ENCODE data around the gene TERB1. TPM values are rescaled to one million over a fixed set of nuclear protein-coding genes. Genes with fewer than 3 reads are reported as not detected.

Gene TERB1
- total RNA-seq, 4 donors from 2014 or later = not detected

DNA sequence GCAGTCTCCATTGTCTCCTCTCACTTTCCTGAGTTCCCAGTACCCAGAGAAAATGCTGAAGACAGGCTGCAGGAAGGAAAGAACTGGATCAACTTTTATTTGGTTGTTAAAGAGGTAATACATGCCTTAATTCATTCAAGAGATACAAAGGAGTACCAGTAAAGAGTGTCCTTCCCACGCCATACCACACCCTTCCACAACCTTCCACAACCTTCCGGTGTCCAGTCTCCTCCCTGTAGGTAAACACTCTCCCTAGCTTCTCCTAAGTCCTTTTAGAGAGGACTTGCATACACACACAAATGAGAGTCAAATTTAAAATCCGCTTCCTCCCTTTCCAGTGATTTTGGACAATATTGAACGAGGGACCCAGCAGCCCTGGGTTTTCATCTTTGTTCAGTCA lies 40.0 kb upstream of the TERB1 start:
- intact Hi-C loops (cut with DNase I) = no loop called here
- TF ChIP-seq, protein P1, sequence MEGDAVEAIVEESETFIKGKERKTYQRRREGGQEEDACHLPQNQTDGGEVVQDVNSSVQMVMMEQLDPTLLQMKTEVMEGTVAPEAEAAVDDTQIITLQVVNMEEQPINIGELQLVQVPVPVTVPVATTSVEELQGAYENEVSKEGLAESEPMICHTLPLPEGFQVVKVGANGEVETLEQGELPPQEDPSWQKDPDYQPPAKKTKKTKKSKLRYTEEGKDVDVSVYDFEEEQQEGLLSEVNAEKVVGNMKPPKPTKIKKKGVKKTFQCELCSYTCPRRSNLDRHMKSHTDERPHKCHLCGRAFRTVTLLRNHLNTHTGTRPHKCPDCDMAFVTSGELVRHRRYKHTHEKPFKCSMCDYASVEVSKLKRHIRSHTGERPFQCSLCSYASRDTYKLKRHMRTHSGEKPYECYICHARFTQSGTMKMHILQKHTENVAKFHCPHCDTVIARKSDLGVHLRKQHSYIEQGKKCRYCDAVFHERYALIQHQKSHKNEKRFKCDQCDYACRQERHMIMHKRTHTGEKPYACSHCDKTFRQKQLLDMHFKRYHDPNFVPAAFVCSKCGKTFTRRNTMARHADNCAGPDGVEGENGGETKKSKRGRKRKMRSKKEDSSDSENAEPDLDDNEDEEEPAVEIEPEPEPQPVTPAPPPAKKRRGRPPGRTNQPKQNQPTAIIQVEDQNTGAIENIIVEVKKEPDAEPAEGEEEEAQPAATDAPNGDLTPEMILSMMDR (IDR thresholded peaks at IDR 0.05) = no peak
- no peak for TF ChIP-seq POLR2A (IDR thresholded peaks at IDR 0.05)
- Histone ChIP-seq H3K27me3 (peaks cover 12 to 35% (median 13%) of the 10 kb centered on the region in 4 donors), H3K36me3 (no peaks in the 10 kb centered on the region), H3K4me3 (no peak overlapping the region), H3K4me1 (peaks cover 12 to 17% (median 13%) of the 10 kb centered on the region in 3 donors), H3K9me3 (no peaks in the 10 kb centered on the region), H3K27ac (no peak overlapping the region)
- WGBS, 2 donors = 73 to 91% methylated on average over 4 of the region's 4 CpGs
- no peak for DNase-seq

DNA sequence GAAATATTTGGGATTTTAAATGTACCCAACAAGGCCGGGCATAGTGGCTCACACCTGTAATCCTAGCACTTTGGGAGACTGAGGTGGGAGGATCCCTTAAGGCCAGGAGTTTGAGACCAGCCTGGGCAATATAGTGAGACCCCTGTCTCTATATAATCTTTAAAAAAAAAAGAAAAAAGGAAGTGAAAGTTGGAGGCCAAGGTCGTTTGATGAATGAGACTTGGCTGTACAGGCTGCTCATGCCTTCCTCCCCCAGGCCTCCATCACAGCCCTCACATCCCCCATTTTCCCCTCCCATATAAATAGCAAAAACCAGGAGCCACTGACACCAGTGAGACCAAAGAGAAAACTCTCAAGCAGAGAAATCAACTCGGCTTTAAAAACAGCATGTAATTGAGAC lies 39.5 kb upstream of the TERB1 start:
- intact Hi-C loops (cut with DNase I) = no loop called here
- no peaks in the 10 kb centered on the region for H3K9me3 ChIP-seq
- no peaks in the 10 kb centered on the region for H3K36me3 ChIP-seq
- TF ChIP-seq POLR2A (IDR thresholded peaks at IDR 0.05) = no peak
- H3K4me1 ChIP-seq = peaks cover 12 to 17% (median 13%) of the 10 kb centered on the region in 3 donors
- H3K4me3 ChIP-seq = no peak overlapping the region
- no peak for DNase-seq
- H3K27me3 ChIP-seq = peaks cover 11 to 30% (median 13%) of the 10 kb centered on the region in 4 donors
- no peak overlapping the region for H3K27ac ChIP-seq
- WGBS, 2 donors = 46 to 47% methylated on average over 3 of the region's 3 CpGs

DNA sequence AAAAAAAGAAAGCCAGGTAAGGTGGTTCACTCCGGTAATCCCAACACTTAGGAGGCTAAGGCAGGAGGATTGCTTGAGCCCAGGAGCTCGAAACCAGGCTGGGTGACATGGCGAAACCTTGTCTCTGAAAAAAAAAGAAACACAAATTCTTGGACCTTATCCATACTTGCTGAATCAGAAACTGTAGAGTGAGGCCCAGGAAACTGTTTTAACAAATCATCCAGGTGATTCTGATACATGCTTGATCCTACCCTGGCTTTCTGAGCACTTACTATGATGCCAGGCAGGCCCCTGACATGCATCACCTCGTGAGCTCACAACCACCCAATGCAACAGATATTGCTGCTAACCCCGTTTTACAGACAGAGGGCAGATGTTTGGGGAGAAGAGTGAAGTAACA lies 33.4 kb upstream of the TERB1 start:
- TF ChIP-seq, protein P1 (IDR thresholded peaks at IDR 0.05) = no peak
- no peak for TF ChIP-seq POLR2A (IDR thresholded peaks at IDR 0.05)
- no peak overlapping the region for H3K4me3 ChIP-seq
- no peak overlapping the region for H3K27ac ChIP-seq
- 64 to 71% methylated on average over 5 of the region's 5 CpGs for WGBS, 2 donors
- H3K9me3 ChIP-seq = no peaks in the 10 kb centered on the region
- no peaks in the 10 kb centered on the region for H3K27me3 ChIP-seq
- no peaks in the 10 kb centered on the region for H3K36me3 ChIP-seq
- no peak for DNase-seq
- intact Hi-C loops (cut with DNase I) = loop anchor here (5.0 kb wide), 1 partner anchor 33 kb away; no protein-coding TSS in a partner anchor
- peaks cover 3 to 10% (median 3%) of the 10 kb centered on the region in 3 donors for H3K4me1 ChIP-seq

DNA sequence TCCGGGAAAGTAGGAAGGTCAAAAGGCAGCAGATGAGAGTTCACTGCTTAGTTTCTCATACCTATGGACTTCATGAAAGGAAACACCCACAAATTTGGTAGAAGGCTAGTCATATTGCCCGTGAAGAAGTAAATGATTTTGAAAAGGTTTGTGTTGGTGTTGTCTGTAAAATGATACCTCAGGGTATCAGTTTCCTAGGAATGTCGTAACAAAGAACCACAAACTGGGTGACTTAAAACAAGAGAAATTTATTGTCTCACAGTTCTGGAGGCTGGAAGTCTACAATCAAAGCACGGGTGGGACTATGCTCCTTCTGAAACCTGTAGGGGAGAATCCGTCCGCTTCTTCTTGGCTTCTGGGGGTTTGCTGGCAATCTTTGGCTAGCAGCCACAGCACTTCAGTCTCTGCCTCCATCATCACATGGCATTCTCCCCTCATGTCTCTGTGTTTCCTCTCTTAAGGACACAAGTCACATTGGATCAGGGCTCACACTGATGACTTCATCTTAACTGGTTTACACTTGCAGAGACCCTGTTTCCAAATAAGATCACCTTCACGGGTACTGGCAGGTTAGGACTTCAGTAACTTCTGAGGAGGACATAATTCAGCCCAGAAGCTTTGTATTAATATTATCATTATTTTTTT lies 31.4 kb upstream of the TERB1 start:
- intact Hi-C loops (cut with DNase I) = loop anchor here (5.0 kb wide), 1 partner anchor 35 kb away; no protein-coding TSS in a partner anchor
- Histone ChIP-seq H3K9me3 (no peaks in the 10 kb centered on the region), H3K4me3 (no peak overlapping the region), H3K4me1 (peaks cover 6 to 26% (median 13%) of the 10 kb centered on the region in 3 donors), H3K27me3 (no peaks in the 10 kb centered on the region), H3K36me3 (peaks cover 0 to 9% (median 0%) of the 10 kb centered on the region in 3 donors), H3K27ac (no peak overlapping the region)
- WGBS, 2 donors = 65 to 69% methylated on average over 7 of the region's 7 CpGs
- no peak for TF ChIP-seq POLR2A (IDR thresholded peaks at IDR 0.05)
- no peak for DNase-seq

DNA sequence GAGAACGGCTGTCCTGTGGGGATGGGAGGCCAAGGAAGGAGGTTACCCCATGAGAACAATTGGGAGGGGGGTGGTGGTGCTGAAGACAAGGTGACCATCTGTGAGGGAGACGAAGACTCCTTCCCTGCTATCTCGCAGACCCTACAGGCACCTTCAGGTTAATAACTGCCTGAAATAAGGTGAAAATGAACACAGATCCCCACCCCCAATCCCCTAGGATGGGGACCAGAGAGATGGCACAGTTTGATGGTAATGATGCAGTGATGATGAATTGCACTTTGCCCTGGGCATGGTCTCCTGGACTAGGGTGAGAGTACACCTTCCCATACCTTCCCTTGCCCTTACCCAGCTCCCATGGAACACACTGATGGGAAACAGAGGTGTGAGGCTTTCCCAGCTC lies 30.8 kb upstream of the TERB1 start:
- TF ChIP-seq POLR2A (IDR thresholded peaks at IDR 0.05) = no peak
- TF ChIP-seq, protein P1 (IDR thresholded peaks at IDR 0.05) = no peak
- H3K27ac ChIP-seq = no peak overlapping the region
- no peaks in the 10 kb centered on the region for H3K9me3 ChIP-seq
- no peak for DNase-seq
- peaks cover 6 to 26% (median 13%) of the 10 kb centered on the region in 3 donors for H3K4me1 ChIP-seq
- H3K4me3 ChIP-seq = no peak overlapping the region
- WGBS, 2 donors = 82 to 87% methylated on average over 2 to 3 of the region's 3 CpGs
- peaks cover 0 to 15% (median 0%) of the 10 kb centered on the region in 3 donors for H3K36me3 ChIP-seq
- no peaks in the 10 kb centered on the region for H3K27me3 ChIP-seq
- intact Hi-C loops (cut with DNase I) = loop anchor here (5.0 kb wide), 1 partner anchor 35 kb away; no protein-coding TSS in a partner anchor
